Stomach (tissue), 4 donors: Measurements from ENCODE around the gene ACLY.

Experiments used
- CTCF ChIP-seq, 7 experiments: fragments of 450-650 bp in 4 of 7; fragments of 200-600 bp in 3 of 7; sonication (generic) in 3 of 7; IDR thresholded peaks; one replicate each; pipeline ENCODE4 v1.5.1; 2016 to 2019; ENCODE audit warnings: antibody characterized with exemption in 7 of 7, control low read depth in 2 of 7, mild to moderate bottlenecking in 1 of 7
- EP300 ChIP-seq: sonication (generic); formaldehyde crosslinking; IDR thresholded peaks from one replicate; pipeline ENCODE4 v1.6.1; 2017; ENCODE audit warnings: antibody characterized with exemption
- POLR2A ChIP-seq, 4 donors: fragments of 450-650 bp; IDR thresholded peaks; one replicate each; pipeline ENCODE4 v1.6.1; 2016; ENCODE audit warnings: antibody characterized with exemption in 4 of 4, control low read depth in 2 of 4, mild to moderate bottlenecking in 1 of 4, moderate library complexity in 1 of 4
- POLR2AphosphoS5 ChIP-seq, 3 donors: sonication (generic); formaldehyde crosslinking; IDR thresholded peaks; one replicate each; pipeline ENCODE4 v1.6.1; 2016; ENCODE audit warnings: antibody characterized with exemption in 3 of 3

GRCh38 chr17:41944943-41945342 lies 26.2 kb upstream of the ACLY start:
- TF ChIP-seq EP300 (no peak), CTCF (IDR thresholded peaks at IDR 0.05) (no peak), POLR2AphosphoS5 (IDR thresholded peaks at IDR 0.05) (no peak), POLR2A (IDR thresholded peaks at IDR 0.05) (no peak)
